CD14-positive monocyte (primary cell): ENCODE data around the gene CLTRN. TPM values are rescaled to one million over a fixed set of nuclear protein-coding genes. Genes with fewer than 3 reads are reported as not detected.
A peak's percentile ranks its signal among the peaks of the same experiment; 100 is the strongest.
"Not testable (repeated sequence)": the region's sequence is repeated elsewhere in the genome, so short reads cannot be mapped to it uniquely, and the experiment has no call there.

Experiments used
- DNase-seq, 3 donors: peaks; one replicate each; pipeline ENCODE4 v3.0.0-alpha.2; 2011 to 2022
- H2AFZ ChIP-seq: 2 replicates; pipeline ENCODE4 v1.6.0; 2012; ENCODE audit warnings: mild to moderate bottlenecking, low read depth, low read length, inconsistent platforms; ENCODE audit not compliant: insufficient read depth, poor library complexity, severe bottlenecking
- H3K27ac ChIP-seq, 2 donors: 1 replicate in 1 of 2; 2 replicates in 1 of 2; pipeline ENCODE4 v1.5.1; 2012 to 2013; ENCODE audit warnings: low read length in 2 of 2, control low read depth in 1 of 2, inconsistent platforms in 1 of 2, low read depth in 1 of 2, mild to moderate bottlenecking in 1 of 2
- H3K27me3 ChIP-seq, 2 donors: one replicate each; pipeline versions ENCODE4 v1.6.0 to v1.6.1; 2011 to 2013; ENCODE audit warnings: low read length in 2 of 2; ENCODE audit not compliant: control insufficient read depth in 2 of 2, insufficient read depth in 2 of 2
- H3K36me3 ChIP-seq, 2 donors: replicated peaks in 1 of 2; 1 replicate in 1 of 2; 2 replicates in 1 of 2; pipeline versions ENCODE4 v1.5.1 to v1.6.1; 2012 to 2013; ENCODE audit warnings: low read length in 2 of 2, control low read depth in 1 of 2, inconsistent platforms in 1 of 2, mild to moderate bottlenecking in 1 of 2; ENCODE audit not compliant: insufficient read depth in 2 of 2, control insufficient read depth in 1 of 2
- H3K4me1 ChIP-seq, 2 donors: 1 replicate in 1 of 2; 2 replicates in 1 of 2; pipeline versions ENCODE4 v1.5.1 to v1.6.1; 2012 to 2013; ENCODE audit warnings: low read length in 2 of 2, control low read depth in 1 of 2, inconsistent platforms in 1 of 2, mild to moderate bottlenecking in 1 of 2, moderate library complexity in 1 of 2; ENCODE audit not compliant: insufficient read depth in 2 of 2, control insufficient read depth in 1 of 2
- H3K4me2 ChIP-seq: replicated peaks from 2 replicates; pipeline ENCODE3; 2012; ENCODE audit warnings: low read length, moderate library complexity, mild to moderate bottlenecking; ENCODE audit not compliant: poor library complexity, severe bottlenecking; ENCODE audit errors: extremely low read depth
- H3K4me3 ChIP-seq, 3 experiments: fragments of 200-600 bp in 1 of 3; sonication (generic) in 1 of 3; replicated peaks in 1 of 3; 1 replicate in 2 of 3; 2 replicates in 1 of 3; pipeline ENCODE4 v1.5.1; 2011 to 2013; ENCODE audit warnings: low read length in 3 of 3, mild to moderate bottlenecking in 3 of 3, control low read depth in 2 of 3, low read depth in 2 of 3, inconsistent platforms in 1 of 3, moderate library complexity in 1 of 3
- H3K79me2 ChIP-seq: 2 replicates; pipeline ENCODE4 v1.6.0; 2012; ENCODE audit warnings: mild to moderate bottlenecking, control low read depth, inconsistent platforms, low read length, moderate library complexity; ENCODE audit not compliant: insufficient read depth
- H3K9ac ChIP-seq: 2 replicates; pipeline ENCODE4 v1.6.0; 2017; ENCODE audit warnings: low read length, mild to moderate bottlenecking; ENCODE audit not compliant: insufficient read depth, poor library complexity, severe bottlenecking
- H3K9me3 ChIP-seq, 2 donors: replicated peaks in 1 of 2; 1 replicate in 1 of 2; 2 replicates in 1 of 2; pipeline versions ENCODE4 v1.5.1 to v1.6.1; 2012 to 2013; ENCODE audit warnings: low read length in 2 of 2, control low read depth in 1 of 2; ENCODE audit not compliant: control insufficient read depth in 1 of 2, insufficient read depth in 1 of 2
- H4K20me1 ChIP-seq: 2 replicates; pipeline ENCODE4 v1.6.0; 2012; ENCODE audit warnings: mild to moderate bottlenecking, low read length, control low read depth, moderate library complexity; ENCODE audit not compliant: insufficient read depth
- H3K27ac Mint-ChIP-seq, 7 donors: one replicate each; pipeline ENCODE4 v1.8.0; 2020; ENCODE audit warnings: mild to moderate bottlenecking in 7 of 7, mixed read lengths in 7 of 7, moderate library complexity in 6 of 7, inconsistent platforms in 2 of 7
- H3K27me3 Mint-ChIP-seq, 3 donors: one replicate each; pipeline ENCODE4 v1.8.0; 2021 to 2022; ENCODE audit warnings: low read depth in 3 of 3, mild to moderate bottlenecking in 3 of 3, mixed read lengths in 3 of 3, moderate library complexity in 3 of 3, inconsistent platforms in 1 of 3
- H3K36me3 Mint-ChIP-seq, 2 donors: one replicate each; pipeline ENCODE4 v1.8.0; 2020; ENCODE audit warnings: mixed read lengths in 2 of 2, inconsistent platforms in 1 of 2, mild to moderate bottlenecking in 1 of 2
- H3K4me1 Mint-ChIP-seq: one replicate; pipeline ENCODE4 v1.8.0; 2020; ENCODE audit warnings: mild to moderate bottlenecking, mixed read lengths
- H3K4me3 Mint-ChIP-seq, 2 donors: one replicate each; pipeline ENCODE4 v1.8.0; 2020; ENCODE audit warnings: mild to moderate bottlenecking in 2 of 2, mixed read lengths in 2 of 2, moderate library complexity in 1 of 2
- H3K9me3 Mint-ChIP-seq, 7 donors: one replicate each; pipeline ENCODE4 v1.8.0; 2020 to 2022; ENCODE audit warnings: mixed read lengths in 7 of 7, mild to moderate bottlenecking in 6 of 7, moderate library complexity in 6 of 7, inconsistent platforms in 2 of 7
- WGBS: methylation state at CpG from one replicate; pipeline ENCODE4 v1.1.5; 2013; ENCODE audit warnings: missing lambda C conversion rate; ENCODE audit not compliant: insufficient coverage; 5-methylcytosine and 5-hydroxymethylcytosine counted together
- intact Hi-C, 2 donors: fragments of 100-400 bp; cut with micrococcal nuclease; formaldehyde crosslinking; loops; one replicate each; pipeline versions ENCODE4 v1.15.0 to v1.15.1; 2023
- polyA plus RNA-seq, 3 donors: library from polyadenylated mRNA; depleted of rRNA in 1 of 3; unstranded in 2 of 3; stranded (reverse) in 1 of 3; fragments of 300-500 nt in 2 of 3; fragments of >200 nt in 1 of 3; fragmentation: Illumina TruSeq in 2 of 3; gene quantifications; 1 replicate in 2 of 3; 2 replicates in 1 of 3; pipeline ENCODE4 v1.2.3, GENCODE V29; 2012 to 2021
- TF ChIP-seq, protein P1 (sequence below): fragments of 200-600 bp; IDR thresholded peaks from one replicate; pipeline ENCODE4 v1.8.0; 2022; ENCODE audit warnings: antibody characterized with exemption, mild to moderate bottlenecking

CLTRN gene
- polyA plus RNA-seq, 3 donors = not detected

DNA sequence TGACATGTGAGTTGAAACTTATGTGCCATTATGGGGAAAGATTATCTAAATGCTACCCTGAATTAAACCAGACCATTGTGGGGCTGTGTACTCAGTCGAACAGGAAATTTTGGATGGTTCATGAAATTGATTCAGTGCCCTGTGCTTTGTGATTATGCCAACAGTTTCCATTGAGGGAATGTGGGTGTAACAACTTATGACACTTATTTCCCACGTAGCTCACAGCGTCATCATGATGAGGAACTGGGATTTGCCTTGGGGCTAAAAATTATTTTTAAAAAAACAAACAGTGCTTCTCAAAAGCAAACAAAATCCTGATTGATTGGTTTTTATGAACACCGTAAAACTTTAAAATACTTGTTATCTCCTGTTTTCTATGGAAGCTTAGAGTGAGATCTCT, 8.3 kb upstream of the CLTRN start:
- Mint-ChIP-seq H3K36me3 (peaks cover 0 to 1% of the 10 kb centered on the region in 2 donors), H3K27me3 (peaks cover 0 to 28% (median 5%) of the 10 kb centered on the region in 3 donors), H3K4me1 (peaks cover 15% of the 10 kb centered on the region), H3K4me3 (no peak overlapping the region), H3K9me3 (peaks cover 0 to 6% (median 0%) of the 10 kb centered on the region in 7 donors), H3K27ac (peak overlapping the region in 3 of 7 donors; percentile 7 to 58 (median 28))
- Histone ChIP-seq H3K27ac (no peak overlapping the region), H4K20me1 (peaks cover 29% of the 10 kb centered on the region), H3K4me2 (no peak overlapping the region), H3K79me2 (peaks cover 24% of the 10 kb centered on the region), H3K36me3 (no peaks in the 10 kb centered on the region), H3K4me3 (no peak overlapping the region), H3K4me1 (peaks cover 27 to 38% of the 10 kb centered on the region in 2 donors), H3K9me3 (peaks cover 0 to 4% of the 10 kb centered on the region in 2 donors), H2AFZ (no peak overlapping the region), H3K9ac (no peak overlapping the region), H3K27me3 (peaks cover 0 to 31% of the 10 kb centered on the region in 2 donors)
- intact Hi-C loops = loop anchor here (10.0 kb wide), 3 partner anchors 182 to 1042 kb away; partner anchors contain the start of genes PIGA (in 2 of the 2), AP1S2 (in 1 of the 2), CTPS2 (in 1 of the 2) and SYAP1 (in 1 of the 2)
- TF ChIP-seq, protein P1, sequence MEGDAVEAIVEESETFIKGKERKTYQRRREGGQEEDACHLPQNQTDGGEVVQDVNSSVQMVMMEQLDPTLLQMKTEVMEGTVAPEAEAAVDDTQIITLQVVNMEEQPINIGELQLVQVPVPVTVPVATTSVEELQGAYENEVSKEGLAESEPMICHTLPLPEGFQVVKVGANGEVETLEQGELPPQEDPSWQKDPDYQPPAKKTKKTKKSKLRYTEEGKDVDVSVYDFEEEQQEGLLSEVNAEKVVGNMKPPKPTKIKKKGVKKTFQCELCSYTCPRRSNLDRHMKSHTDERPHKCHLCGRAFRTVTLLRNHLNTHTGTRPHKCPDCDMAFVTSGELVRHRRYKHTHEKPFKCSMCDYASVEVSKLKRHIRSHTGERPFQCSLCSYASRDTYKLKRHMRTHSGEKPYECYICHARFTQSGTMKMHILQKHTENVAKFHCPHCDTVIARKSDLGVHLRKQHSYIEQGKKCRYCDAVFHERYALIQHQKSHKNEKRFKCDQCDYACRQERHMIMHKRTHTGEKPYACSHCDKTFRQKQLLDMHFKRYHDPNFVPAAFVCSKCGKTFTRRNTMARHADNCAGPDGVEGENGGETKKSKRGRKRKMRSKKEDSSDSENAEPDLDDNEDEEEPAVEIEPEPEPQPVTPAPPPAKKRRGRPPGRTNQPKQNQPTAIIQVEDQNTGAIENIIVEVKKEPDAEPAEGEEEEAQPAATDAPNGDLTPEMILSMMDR = no peak
- no CpG with 5 or more reads among the region's 4 CpGs for WGBS
- DNase-seq = peak in 2 of 3 donors; percentile 18 to 61

DNA sequence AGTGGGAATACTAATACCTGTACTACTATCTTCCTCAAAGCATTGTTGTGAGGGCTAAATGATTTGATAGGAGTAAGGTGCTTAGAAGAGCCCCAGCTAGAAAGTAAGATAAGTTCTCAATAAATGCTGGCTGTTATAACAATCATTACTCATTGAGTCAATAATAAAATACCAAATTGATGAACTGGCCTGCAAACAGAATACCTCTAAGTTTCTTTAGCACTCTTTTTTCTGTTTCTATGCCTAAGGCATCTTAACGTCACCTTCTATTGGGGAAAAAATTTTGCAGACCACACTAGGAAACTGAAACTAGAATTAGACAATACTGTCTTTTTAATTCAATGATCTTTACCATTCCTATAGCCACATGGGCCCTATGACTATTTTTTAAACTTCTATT, 1.2 kb downstream of the CLTRN start:
- Histone ChIP-seq H2AFZ (no peak overlapping the region), H3K4me3 (no peak overlapping the region), H3K27me3 (peaks cover 0 to 93% of the 10 kb centered on the region in 2 donors), H3K9me3 (no peaks in the 10 kb centered on the region), H3K27ac (no peak overlapping the region), H3K4me1 (no peaks in the 10 kb centered on the region), H4K20me1 (no peaks in the 10 kb centered on the region), H3K4me2 (no peak overlapping the region), H3K36me3 (no peaks in the 10 kb centered on the region), H3K79me2 (no peaks in the 10 kb centered on the region), H3K9ac (no peak overlapping the region)
- H3K4me3 Mint-ChIP-seq = no peak overlapping the region
- H3K9me3 Mint-ChIP-seq = peaks cover 0 to 3% (median 0%) of the 10 kb centered on the region in 7 donors
- no peaks in the 10 kb centered on the region for H3K36me3 Mint-ChIP-seq
- no CpG with 5 or more reads among the region's 1 CpG for WGBS
- H3K4me1 Mint-ChIP-seq = peaks cover 4% of the 10 kb centered on the region
- peaks cover 5 to 62% (median 7%) of the 10 kb centered on the region in 3 donors for H3K27me3 Mint-ChIP-seq
- no peak for DNase-seq
- intact Hi-C loops = no loop called here
- H3K27ac Mint-ChIP-seq = no peak overlapping the region
- TF ChIP-seq, protein P1 = no peak

DNA sequence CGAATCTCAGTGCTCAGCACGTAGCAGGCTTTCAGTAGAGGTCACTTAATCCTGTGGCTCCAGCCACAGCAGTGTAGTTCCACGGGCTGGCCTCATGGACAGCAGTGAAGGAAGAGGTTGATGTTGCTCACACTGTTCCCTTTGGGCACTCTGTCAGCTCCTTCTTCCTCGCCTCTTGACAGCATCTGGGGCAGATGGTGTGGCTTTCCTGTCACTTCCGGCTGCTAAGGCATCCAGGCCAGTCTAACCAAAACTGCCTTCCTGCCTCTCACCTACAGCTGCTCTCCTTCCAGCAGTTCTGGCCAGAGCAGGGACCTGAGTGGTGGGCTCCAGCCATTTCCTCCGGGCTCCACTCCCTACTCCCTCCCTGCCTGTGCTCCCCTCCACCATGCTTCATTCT, 9.8 kb downstream of the CLTRN start:
- intact Hi-C loops, H3K36me3 ChIP-seq, H3K27ac Mint-ChIP-seq, H3K4me2 ChIP-seq, H3K4me3 Mint-ChIP-seq, H2AFZ ChIP-seq, H3K9ac ChIP-seq, DNase-seq, H3K4me3 ChIP-seq, H4K20me1 ChIP-seq, H3K79me2 ChIP-seq, H3K4me1 Mint-ChIP-seq, H3K4me1 ChIP-seq, H3K27ac ChIP-seq, H3K9me3 Mint-ChIP-seq, H3K36me3 Mint-ChIP-seq, H3K9me3 ChIP-seq: not testable (repeated sequence)
- peaks cover 0 to 73% of the 10 kb centered on the region in 2 donors for H3K27me3 ChIP-seq
- H3K27me3 Mint-ChIP-seq = peaks cover 0 to 56% (median 0%) of the 10 kb centered on the region in 3 donors
- whole genome bisulfite sequencing = no CpG with 5 or more reads among the region's 6 CpGs
